ENCODE measurements around the gene PRELID1. TPM values are rescaled to one million over a fixed set of nuclear protein-coding genes. Genes with fewer than 3 reads are reported as not detected.

Gene PRELID1
- total and polyA plus RNA-seq, 8 donors = 77.8 to 153 (median 120) TPM

- Histone ChIP-seq H3K4me1 (peaks cover 0 to 4% (median 4%) of the 10 kb centered on the region in 3 donors), H3K27ac (no peak overlapping the region), H3K36me3 (no peaks in the 10 kb centered on the region), H3K27me3 (no peaks in the 10 kb centered on the region), H3K9me3 (no peaks in the 10 kb centered on the region), H3K4me3 (no peak overlapping the region)
- DNase-seq (peak in 1 of 6 donors; percentile 35), ATAC-seq (no peak), FAIRE-seq (no peak)
- no peak for TF ChIP-seq CTCF (IDR thresholded peaks at IDR 0.05)
- intact Hi-C loops (cut with DNase I) = loop anchor here in 1 of 3 donors (10.0 kb wide), 2 partner anchors 65 to 135 kb away; partner anchors contain the start of gene SLC34A1
- 93 to 95% methylated on average over 14 of the region's 14 CpGs for WGBS, 2 donors
These were observed 16.5 kb downstream of the PRELID1 start for GRCh38 chr5:177319913-177320588.

DNA sequence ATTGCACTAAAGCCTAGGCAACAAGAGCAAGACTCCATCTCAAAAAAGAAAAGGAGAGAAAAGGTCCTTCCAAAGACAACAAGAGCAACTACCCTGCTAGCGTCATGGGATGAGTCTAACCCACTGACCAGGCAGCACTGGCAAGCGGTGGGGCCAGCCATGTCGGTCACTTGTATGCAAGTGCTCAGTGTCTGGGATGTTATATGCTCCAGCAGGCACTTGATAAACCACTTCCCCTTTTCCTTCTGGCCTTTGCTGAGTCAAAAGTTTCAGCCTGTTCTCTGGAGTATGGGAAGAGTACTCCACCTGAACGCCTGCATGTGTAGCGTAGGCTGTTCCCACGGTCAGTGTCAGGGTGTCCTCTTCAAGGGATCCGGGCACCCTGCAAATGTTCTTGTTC, 17.3 kb downstream of the PRELID1 start:
- WGBS, 2 donors = 93 to 95% methylated on average over 7 of the region's 7 CpGs
- DNase-seq (peak in 2 of 6 donors; percentile 10 to 26), ATAC-seq (peak in 2 of 4 donors; percentile 16 to 36), FAIRE-seq (no peak)
- Histone ChIP-seq H3K4me3 (no peak overlapping the region), H3K36me3 (no peaks in the 10 kb centered on the region), H3K27me3 (no peaks in the 10 kb centered on the region), H3K4me1 (peaks cover 7 to 10% (median 8%) of the 10 kb centered on the region in 3 donors), H3K9me3 (no peaks in the 10 kb centered on the region), H3K27ac (no peak overlapping the region)
- TF ChIP-seq CTCF (IDR thresholded peaks at IDR 0.05) = no peak
- intact Hi-C loops (cut with DNase I) = no loop called here

- H3K9me3 ChIP-seq = no peaks in the 10 kb centered on the region
- no peaks in the 10 kb centered on the region for H3K27me3 ChIP-seq
- intact Hi-C loops (cut with DNase I) = no loop called here
- WGBS, 2 donors = 30 to 35% methylated on average over 1 of the region's 1 CpG
- no peak overlapping the region for H3K4me3 ChIP-seq
- peaks cover 0 to 3% (median 0%) of the 10 kb centered on the region in 3 donors for H3K36me3 ChIP-seq
- TF ChIP-seq CTCF (IDR thresholded peaks at IDR 0.05) = no peak
- peak in 1 of 6 donors; percentile 30 for DNase-seq
- H3K4me1 ChIP-seq = peaks cover 5 to 25% (median 24%) of the 10 kb centered on the region in 3 donors
- no peak for FAIRE-seq
- peak overlapping the region in 3 of 4 donors; percentile 11 to 39 (median 28) for H3K27ac ChIP-seq
- peak; percentile 54 to 64 (median 57) for ATAC-seq
These were observed 22.3 kb downstream of the PRELID1 start for GRCh38 chr5:177325868-177326381.

DNA sequence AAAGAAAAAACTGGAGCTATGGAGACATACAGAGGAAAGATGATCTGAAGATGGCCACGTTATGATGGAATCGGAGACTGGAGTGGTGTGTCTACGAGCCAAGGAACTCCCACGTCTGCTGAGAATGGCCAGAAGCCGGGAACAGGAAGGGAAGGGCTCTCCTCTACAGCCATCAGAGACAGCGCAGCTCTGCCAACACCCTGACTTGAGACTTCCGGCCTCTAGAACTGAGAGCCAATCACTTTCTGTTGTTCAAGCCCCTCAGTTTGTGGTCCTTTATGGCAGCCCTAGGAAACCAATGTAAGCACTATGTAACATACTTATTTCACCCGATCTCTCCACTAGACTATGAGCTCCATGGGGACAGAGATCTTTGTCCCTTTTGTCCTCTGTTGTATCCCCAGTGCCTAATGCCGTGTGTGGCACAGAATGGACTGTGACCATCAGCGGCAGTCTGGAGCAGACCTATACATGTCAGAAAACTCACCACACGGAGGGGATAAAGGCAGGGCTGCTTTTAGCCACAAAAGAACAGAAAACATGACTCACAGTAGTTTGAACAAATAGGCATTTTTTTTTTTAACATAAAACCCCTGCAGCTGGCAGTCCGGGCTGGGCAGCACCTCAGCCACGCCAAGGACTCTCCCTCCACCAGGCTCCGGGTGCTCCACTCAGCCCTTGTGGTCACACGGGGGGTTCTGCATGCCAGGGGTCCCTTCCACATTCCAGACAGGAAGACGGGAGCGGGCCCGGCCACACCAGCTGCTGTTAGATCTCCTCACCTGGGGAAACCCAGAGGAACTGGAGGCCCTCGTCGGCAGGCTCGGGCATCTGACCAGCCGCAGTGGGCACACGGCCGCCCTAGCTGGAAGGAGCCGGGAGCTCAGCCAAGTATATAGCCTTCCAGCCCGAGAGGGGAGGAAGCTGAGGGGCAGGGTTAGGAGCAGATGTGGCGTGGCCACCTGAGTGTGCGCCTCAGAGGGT, 24.2 kb downstream of the PRELID1 start:
- Histone ChIP-seq H3K27me3 (no peaks in the 10 kb centered on the region), H3K4me1 (peaks cover 5 to 25% (median 24%) of the 10 kb centered on the region in 3 donors), H3K9me3 (no peaks in the 10 kb centered on the region), H3K4me3 (no peak overlapping the region), H3K36me3 (peaks cover 0 to 10% (median 3%) of the 10 kb centered on the region in 3 donors), H3K27ac (peak overlapping the region; percentile 37 to 54 (median 46))
- ATAC-seq (peak; percentile 21 to 49 (median 38)), DNase-seq (peak in 5 of 6 donors; percentile 51 to 75 (median 57)), FAIRE-seq (no peak)
- no peak for TF ChIP-seq CTCF (IDR thresholded peaks at IDR 0.05)
- 56 to 70% methylated on average over 28 of the region's 28 CpGs for WGBS, 2 donors
- intact Hi-C loops (cut with DNase I) = loop anchor here in 1 of 3 donors (2.0 kb wide), 1 partner anchor 17 kb away; no protein-coding TSS in a partner anchor

Data from pancreas (tissue), 10 donors.